Activated naive CD4-positive, alpha-beta T cell treated with anti-CD3 and anti-CD28 coated beads, Interleukin-2, amount 50 U/mL, for 72 hours (primary cell): ENCODE measurements around the gene NPSR1. TPM values are rescaled to one million over a fixed set of nuclear protein-coding genes. Genes with fewer than 3 reads are reported as not detected.
"Not testable (repeated sequence)": the region's sequence is repeated elsewhere in the genome, so short reads cannot be mapped to it uniquely, and the experiment has no call there.

ENCODE experiments used
- ATAC-seq, 2 donors: fragments of 150-1000 bp; cut with Tn5 transposase; 2 replicates each; pipeline ENCODE4 v1.10.0; 2021; ENCODE audit warnings: mild to moderate bottlenecking in 2 of 2, moderate library complexity in 2 of 2
- DNase-seq, 2 donors: peaks; one replicate each; pipeline ENCODE4 v3.0.0; 2021 to 2022; ENCODE audit warnings: low spot score in 2 of 2
- H3K27ac Mint-ChIP-seq, 2 donors: one replicate each; pipeline ENCODE4 v1.8.0; 2022; ENCODE audit warnings: mild to moderate bottlenecking in 2 of 2, mixed read lengths in 2 of 2
- H3K36me3 Mint-ChIP-seq, 2 donors: one replicate each; pipeline ENCODE4 v1.8.0; 2022; ENCODE audit warnings: mixed read lengths in 2 of 2
- H3K9me3 Mint-ChIP-seq, 2 donors: one replicate each; pipeline ENCODE4 v1.8.0; 2022; ENCODE audit warnings: mixed read lengths in 2 of 2
- total RNA-seq, 2 donors: library from RNA; stranded (reverse); gene quantifications; one replicate each; pipeline ENCODE4 v1.2.3, GENCODE V29; 2022

The NPSR1 gene
- total RNA-seq, 2 donors from 2014 or later = not detected

- peaks cover 16 to 18% of the 10 kb centered on the region in 2 donors for H3K9me3 Mint-ChIP-seq
- H3K27ac Mint-ChIP-seq, ATAC-seq, DNase-seq, H3K36me3 Mint-ChIP-seq: not testable (repeated sequence)
These were observed 210.6 kb downstream of the NPSR1 start for GRCh38 chr7:34868602-34869001.

- peak overlapping the region in 1 of 2 donors; percentile 3 for H3K27ac Mint-ChIP-seq
- ATAC-seq = no peak
- peaks cover 0 to 5% of the 10 kb centered on the region in 2 donors for H3K36me3 Mint-ChIP-seq
- no peak for DNase-seq
- peaks cover 16 to 18% of the 10 kb centered on the region in 2 donors for H3K9me3 Mint-ChIP-seq
These were observed 211.0 kb downstream of the NPSR1 start for GRCh38 chr7:34869057-34869456.

GRCh38 chr7:34870041-34870440 lies 212.0 kb downstream of the NPSR1 start:
- peak in 1 of 2 donors; percentile 31 for ATAC-seq
- not testable (repeated sequence) for DNase-seq
- H3K9me3 Mint-ChIP-seq = peaks cover 16 to 18% of the 10 kb centered on the region in 2 donors

GRCh38 chr7:34874329-34874728 lies 216.3 kb downstream of the NPSR1 start:
- not testable (repeated sequence) for H3K36me3 Mint-ChIP-seq

More at GRCh38 chr7:34870041-34870440, 212.0 kb downstream of the NPSR1 start:
- H3K36me3 Mint-ChIP-seq, H3K27ac Mint-ChIP-seq: not testable (repeated sequence)

GRCh38 chr7:34875481-34875880 lies 217.5 kb downstream of the NPSR1 start:
- DNase-seq = no peak
- Mint-ChIP-seq H3K9me3 (peaks cover 13 to 15% of the 10 kb centered on the region in 2 donors), H3K36me3 (peaks cover 0 to 4% of the 10 kb centered on the region in 2 donors), H3K27ac (no peak overlapping the region)
- ATAC-seq = no peak

More at GRCh38 chr7:34874329-34874728, 216.3 kb downstream of the NPSR1 start:
- H3K27ac Mint-ChIP-seq, DNase-seq, ATAC-seq: not testable (repeated sequence)
- H3K9me3 Mint-ChIP-seq = peaks cover 16 to 18% of the 10 kb centered on the region in 2 donors

GRCh38 chr7:34878944-34879735 lies 221.1 kb downstream of the NPSR1 start:
- peaks cover 13% of the 10 kb centered on the region in 2 donors for H3K9me3 Mint-ChIP-seq
- H3K36me3 Mint-ChIP-seq, ATAC-seq, H3K27ac Mint-ChIP-seq, DNase-seq: not testable (repeated sequence)

- DNase-seq (no peak), ATAC-seq (no peak)
- H3K9me3 Mint-ChIP-seq = peaks cover 15% of the 10 kb centered on the region in 2 donors
These were observed 221.9 kb downstream of the NPSR1 start for GRCh38 chr7:34879871-34880270.

GRCh38 chr7:34883855-34884254 lies 225.8 kb downstream of the NPSR1 start:
- peaks cover 20% of the 10 kb centered on the region in 2 donors for H3K9me3 Mint-ChIP-seq
- H3K27ac Mint-ChIP-seq, DNase-seq, H3K36me3 Mint-ChIP-seq, ATAC-seq: not testable (repeated sequence)

More at GRCh38 chr7:34879871-34880270, 221.9 kb downstream of the NPSR1 start:
- Mint-ChIP-seq H3K36me3 (peaks cover 8% of the 10 kb centered on the region in 2 donors), H3K27ac (no peak overlapping the region)

GRCh38 chr7:34886856-34887255 lies 228.8 kb downstream of the NPSR1 start:
- Mint-ChIP-seq H3K27ac (no peak overlapping the region), H3K9me3 (peaks cover 18% of the 10 kb centered on the region in 2 donors), H3K36me3 (peaks cover 8% of the 10 kb centered on the region in 2 donors)
- DNase-seq (no peak), ATAC-seq (no peak)

GRCh38 chr7:34889951-34890350 lies 231.9 kb downstream of the NPSR1 start:
- DNase-seq (no peak), ATAC-seq (no peak)
- H3K27ac Mint-ChIP-seq = no peak overlapping the region
- H3K36me3 Mint-ChIP-seq = peaks cover 0 to 4% of the 10 kb centered on the region in 2 donors
- peaks cover 16% of the 10 kb centered on the region in 2 donors for H3K9me3 Mint-ChIP-seq

- ATAC-seq (no peak), DNase-seq (no peak)
- peak overlapping the region in 1 of 2 donors; percentile 75 for H3K27ac Mint-ChIP-seq
- H3K9me3 Mint-ChIP-seq = peaks cover 17 to 22% of the 10 kb centered on the region in 2 donors
- peaks cover 0 to 5% of the 10 kb centered on the region in 2 donors for H3K36me3 Mint-ChIP-seq
These were observed 237.2 kb downstream of the NPSR1 start for GRCh38 chr7:34895202-34895601.
